Calu3 (cell line): ENCODE measurements around the gene WNT7A. TPM values are rescaled to one million over a fixed set of nuclear protein-coding genes. Genes with fewer than 3 reads are reported as not detected.

Experiments
- BruUV-seq: library from RNA; stranded (reverse); fragments of 400-500 nt; replicated peaks from 2 replicates; lab custom pipeline; 2021; lab: Mats Ljungman, UMichigan
- CTCF ChIA-PET: fragments of 300-600 bp; sonication (Branson Sonifier 250); formaldehyde crosslinking; loops from one replicate; lab custom pipeline; 2022; ENCODE audit warnings: antibody characterized with exemption; lab: Charles Lee
- DNase-seq: peaks from one replicate; pipeline ENCODE4 v3.0.0; 2022
- H3K27ac Mint-ChIP-seq: one replicate; pipeline ENCODE4 v1.8.0; 2022; ENCODE audit warnings: mixed read lengths; ENCODE audit not compliant: unreplicated experiment
- H3K27me3 Mint-ChIP-seq: one replicate; pipeline ENCODE4 v1.8.0; 2022; ENCODE audit warnings: mixed read lengths; ENCODE audit not compliant: unreplicated experiment
- H3K36me3 Mint-ChIP-seq: one replicate; pipeline ENCODE4 v1.8.0; 2022; ENCODE audit warnings: mild to moderate bottlenecking, moderate library complexity, mixed read lengths; ENCODE audit not compliant: insufficient read depth, unreplicated experiment
- H3K4me1 Mint-ChIP-seq: one replicate; pipeline ENCODE4 v1.8.0; 2022; ENCODE audit warnings: mild to moderate bottlenecking, low read depth, mixed read lengths; ENCODE audit not compliant: unreplicated experiment
- H3K4me3 Mint-ChIP-seq: one replicate; pipeline ENCODE4 v1.8.0; 2022; ENCODE audit warnings: mild to moderate bottlenecking, low read depth, moderate library complexity, mixed read lengths; ENCODE audit not compliant: unreplicated experiment
- H3K9me3 Mint-ChIP-seq: one replicate; pipeline ENCODE4 v1.8.0; 2022; ENCODE audit warnings: low read depth, mixed read lengths; ENCODE audit not compliant: unreplicated experiment
- CTCF ChIP-seq: fragments of 200-600 bp; IDR thresholded peaks from one replicate; pipeline ENCODE4 v1.8.0; 2022; ENCODE audit warnings: antibody characterized with exemption; ENCODE audit not compliant: unreplicated experiment
- intact Hi-C: fragments of 100-400 bp; cut with micrococcal nuclease; formaldehyde crosslinking; loops from one replicate; pipeline ENCODE4 v1.10.0; 2022; ENCODE audit not compliant: unreplicated experiment
- total RNA-seq: library from RNA; stranded (reverse); gene quantifications from 2 replicates; pipeline ENCODE4 v1.2.3, GENCODE V29; 2022

WNT7A gene
- total RNA-seq, 1 experiment from 2014 or later = 3.5 TPM

- no peak for TF ChIP-seq CTCF
- CTCF ChIA-PET = interaction anchor here (1.2 to 1.4 kb wide), 2 partner anchors 8 to 20 kb away, joined by 3 read pairs; no protein-coding TSS in a partner anchor
- Mint-ChIP-seq H3K36me3 (no peaks in the 10 kb centered on the region), H3K9me3 (no peaks in the 10 kb centered on the region), H3K4me1 (peaks cover 59% of the 10 kb centered on the region), H3K4me3 (no peak overlapping the region), H3K27me3 (no peaks in the 10 kb centered on the region), H3K27ac (peak overlapping the region; percentile 86)
- BruUV-seq = no TSS peak
- no peak for DNase-seq
- intact Hi-C loops = no loop called here
These were observed 26.5 kb downstream of the WNT7A start for GRCh38 chr3:13853256-13853977.

- no peak overlapping the region for H3K4me3 Mint-ChIP-seq
- H3K36me3 Mint-ChIP-seq = no peaks in the 10 kb centered on the region
- CTCF ChIA-PET = interaction anchor here (1.2 kb wide), 1 partner anchor 21 kb away, joined by 3 read pairs; no protein-coding TSS in a partner anchor
- peaks cover 58% of the 10 kb centered on the region for H3K4me1 Mint-ChIP-seq
- peak; percentile 46 for DNase-seq
- H3K9me3 Mint-ChIP-seq = no peaks in the 10 kb centered on the region
- intact Hi-C loops = no loop called here
- no peak for TF ChIP-seq CTCF
- no peaks in the 10 kb centered on the region for H3K27me3 Mint-ChIP-seq
- peak overlapping the region; percentile 86 for H3K27ac Mint-ChIP-seq
- BruUV-seq = no TSS peak
These were observed 27.2 kb downstream of the WNT7A start for GRCh38 chr3:13852638-13853009.

DNA sequence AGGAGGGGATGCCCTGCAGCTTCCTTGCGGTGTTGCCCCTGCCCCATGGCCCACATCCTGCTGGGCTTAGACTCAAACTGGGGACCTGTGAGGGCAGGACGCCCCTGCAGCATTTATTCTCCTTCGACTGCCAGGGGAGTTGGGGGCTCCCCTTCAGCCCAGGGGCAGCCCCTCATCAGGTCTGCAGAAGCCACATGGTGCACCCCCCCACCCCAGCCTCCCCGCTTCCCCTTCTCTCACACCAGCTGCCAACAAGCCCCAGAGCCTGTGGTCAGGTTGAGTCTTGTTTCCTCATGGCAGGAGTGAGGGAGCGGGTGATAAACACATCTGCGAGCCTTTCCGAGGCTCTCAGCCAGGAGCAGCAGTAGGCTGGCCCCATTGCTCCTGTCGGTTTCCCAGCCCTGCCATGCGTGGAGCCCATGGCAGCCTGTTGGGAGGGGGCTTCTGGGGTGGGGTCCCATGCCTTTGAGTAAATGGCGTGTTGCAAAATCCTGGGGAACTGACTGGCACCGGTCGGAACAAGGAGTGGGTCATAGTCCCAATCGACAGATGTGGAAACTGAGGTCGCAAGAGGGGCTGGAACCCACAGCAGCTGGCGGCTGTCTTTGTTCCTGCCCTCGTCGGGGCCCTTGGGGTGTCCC is 27.8 kb downstream of the WNT7A start:
- H3K27me3 Mint-ChIP-seq = no peaks in the 10 kb centered on the region
- intact Hi-C loops = no loop called here
- CTCF ChIA-PET = interaction anchor here (1.2 kb wide), 1 partner anchor 22 kb away, joined by 3 read pairs; no protein-coding TSS in a partner anchor
- BruUV-seq = no TSS peak
- no peak overlapping the region for H3K27ac Mint-ChIP-seq
- no peaks in the 10 kb centered on the region for H3K9me3 Mint-ChIP-seq
- TF ChIP-seq CTCF = no peak
- no peak for DNase-seq
- peaks cover 52% of the 10 kb centered on the region for H3K4me1 Mint-ChIP-seq
- H3K4me3 Mint-ChIP-seq = no peak overlapping the region
- H3K36me3 Mint-ChIP-seq = no peaks in the 10 kb centered on the region

GRCh38 chr3:13851091-13851849 is 28.6 kb downstream of the WNT7A start:
- Mint-ChIP-seq H3K27ac (peak overlapping the region; percentile 35), H3K9me3 (no peaks in the 10 kb centered on the region), H3K4me1 (peaks cover 44% of the 10 kb centered on the region), H3K4me3 (peak overlapping the region; percentile 26), H3K27me3 (no peaks in the 10 kb centered on the region), H3K36me3 (no peaks in the 10 kb centered on the region)
- no peak for TF ChIP-seq CTCF
- intact Hi-C loops = no loop called here
- DNase-seq = no peak
- no TSS peak for BruUV-seq
- CTCF ChIA-PET = interaction anchor here (1.3 kb wide), 1 partner anchor 35 kb away, joined by 4 read pairs; no protein-coding TSS in a partner anchor
